HG02798 (cell line): Measurements from ENCODE around the gene AS3MT.
"Not testable (repeated sequence)": the region's sequence is repeated elsewhere in the genome, so short reads cannot be mapped to it uniquely, and the experiment has no call there.

Experiments
- ATAC-seq: cut with Tn5 transposase; IDR thresholded peaks from one replicate; pipeline ENCODE4 v1.9.1; 2021; ENCODE audit warnings: mild to moderate bottlenecking; ENCODE audit not compliant: unreplicated experiment, poor library complexity

AS3MT gene, protein sequence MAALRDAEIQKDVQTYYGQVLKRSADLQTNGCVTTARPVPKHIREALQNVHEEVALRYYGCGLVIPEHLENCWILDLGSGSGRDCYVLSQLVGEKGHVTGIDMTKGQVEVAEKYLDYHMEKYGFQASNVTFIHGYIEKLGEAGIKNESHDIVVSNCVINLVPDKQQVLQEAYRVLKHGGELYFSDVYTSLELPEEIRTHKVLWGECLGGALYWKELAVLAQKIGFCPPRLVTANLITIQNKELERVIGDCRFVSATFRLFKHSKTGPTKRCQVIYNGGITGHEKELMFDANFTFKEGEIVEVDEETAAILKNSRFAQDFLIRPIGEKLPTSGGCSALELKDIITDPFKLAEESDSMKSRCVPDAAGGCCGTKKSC

DNA sequence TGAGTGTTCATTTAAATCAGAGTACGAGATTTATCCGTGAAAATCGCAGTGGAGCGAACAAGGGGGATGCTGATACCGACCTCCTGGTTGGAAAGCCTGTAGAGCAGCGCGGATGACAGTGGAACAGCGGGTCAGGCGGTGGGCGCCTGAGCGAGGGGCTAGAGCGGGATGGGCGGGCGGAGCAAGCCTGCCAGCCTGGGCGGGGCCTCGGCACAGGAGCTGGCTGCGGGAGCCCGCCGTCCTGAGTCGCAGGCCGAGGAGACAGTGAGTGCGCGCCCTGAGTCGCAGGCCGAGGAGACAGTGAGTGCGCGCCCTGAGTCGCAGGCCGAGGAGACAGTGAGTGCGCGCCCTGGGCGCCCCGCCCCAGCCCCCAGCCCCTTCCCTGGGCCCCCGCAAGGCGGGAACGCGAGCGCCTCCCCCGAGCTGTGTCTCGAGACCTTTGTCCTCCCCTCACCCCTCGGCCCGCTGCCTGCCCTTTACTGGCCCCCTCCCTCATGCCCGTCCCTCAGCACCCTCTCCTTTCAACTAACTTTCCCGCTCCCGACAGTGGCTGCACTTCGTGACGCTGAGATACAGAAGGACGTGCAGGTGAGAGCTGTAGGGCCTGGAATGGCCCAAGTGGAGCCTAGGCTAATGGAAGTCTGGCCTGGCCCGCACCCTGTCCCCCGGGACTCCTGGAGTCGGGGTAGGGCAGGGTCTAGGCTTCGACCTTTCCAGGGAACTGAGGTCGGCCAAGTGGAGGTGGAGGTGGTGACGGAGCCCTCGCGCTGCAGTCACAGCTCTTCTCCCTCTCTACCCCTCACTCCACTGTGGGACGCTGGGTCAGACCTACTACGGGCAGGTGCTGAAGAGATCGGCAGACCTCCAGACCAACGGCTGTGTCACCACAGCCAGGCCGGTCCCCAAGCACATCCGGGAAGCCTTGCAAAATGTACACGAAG is at the start of gene AS3MT:
Gene AS3MT, plus strand, starts transcription at position 213 of the 941 bp plus-strand sequence. Its CDS starts 123 bp downstream, at position 336.
- no peak for ATAC-seq

DNA sequence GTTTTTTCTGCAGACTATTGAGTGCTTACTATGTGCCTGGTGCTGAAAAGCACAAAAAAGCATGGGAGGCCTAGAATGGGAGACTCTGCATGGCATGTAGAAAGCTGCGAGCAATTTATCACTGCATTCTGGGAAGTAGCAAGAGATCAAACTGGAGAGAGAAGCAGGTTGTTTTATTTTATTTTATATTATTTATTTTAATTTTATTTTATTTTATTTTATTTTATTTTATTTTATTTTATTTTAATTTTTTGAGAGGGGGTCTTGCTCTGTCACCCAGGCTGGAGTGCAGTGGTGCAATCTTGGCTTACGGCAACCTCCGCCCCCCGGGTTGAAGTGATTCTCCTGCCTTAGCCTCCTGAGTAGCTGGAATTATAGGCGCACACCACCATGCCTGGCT is 49.3 kb upstream of the AS3MT start:
- not testable (repeated sequence) for ATAC-seq

DNA sequence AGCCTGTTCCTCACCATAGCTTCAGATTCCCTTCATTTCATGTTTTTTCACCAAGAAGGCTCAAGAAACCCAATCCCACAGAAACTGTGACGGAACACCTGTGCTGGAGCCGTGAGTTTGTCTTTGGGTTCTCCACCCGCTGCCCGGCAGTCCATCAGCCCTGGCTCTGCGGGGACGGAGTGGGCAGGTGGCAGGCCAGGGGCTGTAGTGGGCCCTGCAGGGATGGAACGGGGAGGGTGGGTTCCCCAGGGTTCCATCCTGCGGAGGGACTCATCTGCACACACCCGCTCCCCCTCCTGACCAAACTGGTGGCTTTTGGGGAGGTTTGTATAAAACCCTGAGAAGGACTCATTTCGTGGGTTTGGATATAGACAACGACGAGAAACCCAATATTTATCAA is 47.0 kb upstream of the AS3MT start:
- no peak for ATAC-seq

- no peak for ATAC-seq
Observed at GRCh38 chr10:102824664-102825063, 44.6 kb upstream of the AS3MT start.

DNA sequence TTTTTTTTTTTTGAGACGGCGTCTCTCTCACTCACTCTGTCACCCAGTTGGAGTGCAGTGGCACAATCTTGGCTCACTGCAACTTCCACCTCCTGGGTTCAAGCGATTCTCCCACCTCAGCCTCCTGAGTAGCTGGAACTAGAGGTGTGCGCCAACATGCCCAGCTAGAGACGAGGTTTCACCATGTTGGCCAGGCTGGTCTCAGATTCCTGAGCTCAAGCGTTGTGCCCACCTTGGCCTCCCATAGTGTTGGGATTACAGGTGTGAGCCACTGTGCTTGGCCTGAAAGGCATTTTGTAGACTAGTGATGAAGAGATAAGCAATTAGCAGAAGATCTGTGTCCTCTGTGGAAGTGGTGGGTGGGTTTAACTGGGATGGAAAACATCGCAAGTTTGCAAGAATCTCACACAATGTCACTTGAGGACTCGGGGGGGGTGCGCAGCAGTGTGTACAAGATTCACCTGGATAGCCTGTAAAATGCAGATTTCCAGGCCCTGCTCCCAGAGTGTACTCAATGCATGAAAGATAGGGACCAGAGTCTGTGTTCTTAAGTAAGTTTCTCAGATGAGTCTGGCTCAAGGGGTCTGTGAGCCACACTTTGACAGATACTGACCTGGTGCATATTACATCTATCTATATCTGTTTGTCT is 43.0 kb upstream of the AS3MT start:
- no peak for ATAC-seq

DNA sequence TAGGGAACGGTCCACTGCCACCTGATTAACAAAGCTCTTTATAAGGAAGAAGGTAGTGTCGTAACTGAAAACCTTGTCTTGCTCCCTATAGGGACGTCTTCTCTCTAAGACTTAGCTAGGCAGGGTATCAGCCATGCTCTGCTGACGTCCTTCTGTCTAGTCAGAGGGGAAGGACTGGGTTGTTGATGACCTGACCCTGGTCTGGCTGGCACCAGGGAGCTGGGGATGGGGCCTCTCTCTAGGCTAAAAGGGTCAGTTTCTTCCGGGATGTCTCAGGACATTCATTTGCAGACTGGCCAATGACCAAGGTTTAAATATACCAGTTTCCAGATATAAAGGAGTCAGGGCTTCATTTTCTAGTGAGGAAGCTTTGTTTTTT is 41.7 kb upstream of the AS3MT start:
- ATAC-seq: no peak

DNA sequence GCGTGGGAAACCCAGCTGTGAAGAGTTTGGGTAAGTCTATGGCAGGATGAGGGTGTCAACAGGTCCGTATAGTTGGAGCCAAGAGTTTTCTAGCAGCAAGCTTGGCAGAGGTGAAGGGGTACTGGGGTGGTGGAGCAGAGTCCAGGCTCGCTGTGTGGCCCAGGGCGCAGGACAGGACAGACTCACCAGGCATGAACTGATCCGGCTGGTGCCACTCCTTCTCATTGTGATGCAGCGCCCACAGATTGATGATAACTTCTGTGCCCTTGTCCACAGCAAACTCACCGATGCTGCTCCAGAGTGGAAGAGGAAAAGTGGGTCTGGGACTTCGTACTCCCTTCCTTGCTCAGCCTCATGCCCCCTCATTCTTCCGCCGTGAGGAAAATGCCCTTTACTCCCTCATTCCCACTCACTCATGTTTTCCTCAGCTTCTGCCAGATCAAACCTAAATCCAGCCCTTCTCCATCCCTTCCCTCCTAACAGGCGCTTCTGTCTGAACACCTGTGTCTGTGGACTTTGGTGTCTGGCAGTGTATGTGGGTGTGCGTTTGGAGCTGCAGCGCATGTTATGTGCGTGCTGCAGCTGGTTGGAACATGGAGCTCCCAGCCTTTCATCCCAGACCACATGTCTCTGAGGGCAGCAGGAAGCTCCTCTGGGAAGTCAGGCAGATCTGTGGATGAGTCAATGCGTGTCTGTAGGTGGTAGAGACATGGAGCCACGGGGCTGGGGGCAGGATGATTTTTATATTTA is 37.8 kb upstream of the AS3MT start:
- ATAC-seq: no peak

GRCh38 chr10:102832248-102832647 is 37.0 kb upstream of the AS3MT start:
- ATAC-seq: no peak

DNA sequence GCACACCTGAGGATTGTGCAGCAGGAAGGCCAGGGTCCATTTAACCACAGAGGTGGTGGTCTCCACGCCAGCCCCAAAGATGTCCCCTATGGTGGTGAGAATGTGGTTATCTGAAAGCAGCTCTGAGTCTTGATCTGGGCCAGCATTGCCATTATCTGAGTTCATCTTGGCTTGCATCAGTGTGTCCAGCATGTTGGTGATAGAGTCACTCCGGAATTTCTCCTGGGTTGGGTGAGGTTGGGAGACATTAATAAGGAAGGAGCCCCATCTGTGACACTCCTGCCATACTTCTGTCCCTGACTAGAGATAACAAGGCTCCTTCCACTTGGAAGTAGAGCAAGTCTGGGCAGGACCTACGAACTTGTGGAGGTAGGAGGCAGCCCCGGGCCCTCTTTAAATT is 36.3 kb upstream of the AS3MT start:
- no peak for ATAC-seq

DNA sequence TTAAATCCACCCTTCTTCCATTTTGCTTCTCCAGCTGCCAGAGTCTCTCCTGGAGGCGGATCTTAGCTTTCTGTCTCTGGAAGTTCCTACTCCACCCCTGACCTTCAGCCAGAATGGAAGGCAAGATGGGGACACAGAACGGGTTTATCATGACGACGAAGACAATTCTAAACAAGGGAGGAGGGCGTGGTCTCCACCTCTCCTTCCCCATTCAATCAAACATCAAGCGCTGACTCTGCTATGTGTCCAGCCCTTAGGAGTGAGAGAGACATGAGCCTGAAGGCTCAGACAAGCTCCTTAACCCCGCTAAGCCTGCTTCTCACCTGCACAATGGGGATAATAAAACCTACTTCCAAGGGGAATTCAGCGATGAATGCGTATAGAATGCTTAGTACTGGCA is 35.1 kb upstream of the AS3MT start:
- no peak for ATAC-seq

DNA sequence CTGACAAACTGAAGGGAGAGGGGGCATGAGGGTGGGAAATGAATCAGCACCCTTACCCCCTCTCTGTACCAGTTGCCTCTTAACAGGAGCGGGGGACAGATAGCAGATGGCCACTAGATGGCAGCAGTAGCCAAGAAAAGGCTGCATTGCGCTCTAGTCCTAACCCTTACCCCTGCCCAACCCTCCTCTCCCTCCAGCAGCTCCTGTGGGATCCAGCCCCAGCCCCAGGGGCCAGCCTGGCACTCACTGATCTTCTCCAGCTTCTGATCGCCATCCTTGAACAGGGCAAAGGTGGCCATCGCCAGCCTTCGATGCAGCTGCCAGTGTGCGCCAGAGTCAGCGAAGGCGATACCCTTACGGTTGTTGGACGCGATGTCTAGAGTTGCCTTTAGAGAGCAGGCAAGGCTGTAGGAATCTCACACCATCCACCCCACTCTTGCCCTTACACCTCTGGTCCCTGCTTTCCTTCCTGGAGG is 34.2 kb upstream of the AS3MT start:
- peak; percentile 54 for ATAC-seq

GRCh38 chr10:102837230-102837721 is 32.0 kb upstream of the AS3MT start, which contains the start of gene CYP17A1:
CYP17A1 (minus strand) TSS chr10:102837413; CDS start chr10:102837361, 52 bp downstream.
- ATAC-seq: no peak

GRCh38 chr10:102838276-102838927 is 30.9 kb upstream of the AS3MT start:
- not testable (repeated sequence) for ATAC-seq

- no peak for ATAC-seq
Observed at GRCh38 chr10:102841827-102842345, 27.4 kb upstream of the AS3MT start.

DNA sequence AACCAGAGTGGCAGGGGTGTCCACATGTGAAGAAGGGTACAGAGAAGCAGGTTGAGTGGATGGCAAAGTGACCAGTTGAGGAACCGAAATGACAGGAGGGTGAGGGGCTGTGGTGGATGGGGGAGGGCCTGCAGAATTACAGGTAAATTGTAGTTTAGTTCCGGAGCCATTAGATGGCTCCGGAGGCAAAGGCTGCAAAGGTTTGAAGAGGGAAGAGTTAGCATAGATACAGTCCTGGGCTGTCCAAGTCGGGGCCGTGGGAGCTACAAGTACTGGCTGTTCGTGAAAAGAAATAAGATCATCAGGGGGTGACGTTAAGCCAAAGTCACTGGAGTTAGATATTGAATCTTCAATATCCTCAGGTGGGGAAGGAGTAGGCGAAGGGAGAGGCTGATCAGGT is 26.1 kb upstream of the AS3MT start:
- ATAC-seq: not testable (repeated sequence)

DNA sequence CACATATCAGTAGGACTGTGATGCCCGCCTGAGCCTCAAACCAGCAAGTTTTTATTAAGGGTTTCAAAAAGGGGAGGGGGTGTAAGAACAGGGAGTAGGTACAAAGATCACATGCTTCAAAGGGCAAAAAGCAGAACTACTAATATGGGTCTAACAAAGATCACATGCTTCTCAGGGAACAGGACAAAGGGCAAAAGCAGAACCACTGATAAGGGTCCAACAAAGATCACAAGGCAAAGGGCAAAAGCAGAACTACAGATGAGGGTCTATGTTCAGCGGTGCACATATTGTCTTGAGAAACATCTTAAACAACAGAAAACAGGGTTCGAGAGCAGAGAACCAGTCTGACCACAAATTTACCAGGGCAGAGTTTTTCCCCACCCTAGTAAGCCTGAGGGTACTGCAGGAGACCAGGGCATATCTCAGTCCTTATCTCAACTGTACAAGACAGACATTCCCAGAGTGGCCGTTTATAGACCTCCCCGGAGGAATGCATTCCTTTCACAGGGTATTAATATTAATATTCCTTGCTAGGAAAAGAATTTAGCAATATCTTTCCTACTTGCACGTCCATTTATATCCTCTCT is 25.0 kb upstream of the AS3MT start:
- ATAC-seq: not testable (repeated sequence)

DNA sequence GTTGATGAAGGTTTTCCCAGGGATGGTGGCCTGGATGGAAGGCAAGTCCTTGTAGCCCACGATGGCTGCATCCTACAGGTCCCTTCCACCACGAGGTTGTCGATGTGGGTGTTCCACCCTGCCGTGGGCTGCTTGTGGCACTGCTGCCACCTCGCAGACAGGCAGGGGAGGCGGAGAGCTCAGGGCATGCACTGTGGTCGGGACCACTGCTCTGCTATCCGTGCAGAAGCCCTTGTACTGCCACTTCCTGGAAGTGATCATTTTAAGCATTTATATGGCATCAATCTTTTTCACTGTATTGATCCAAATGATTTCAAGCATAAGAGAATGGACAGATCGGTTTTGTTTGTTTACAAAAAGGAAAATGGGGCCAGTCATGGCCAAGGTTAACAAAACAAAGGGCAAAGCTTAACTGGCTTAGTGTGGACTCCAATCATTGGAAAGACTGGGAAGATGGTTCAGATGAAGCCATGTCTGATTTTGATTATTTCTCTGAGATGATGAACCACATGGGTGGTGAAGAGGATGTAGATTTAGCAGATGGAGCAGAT is 23.8 kb upstream of the AS3MT start:
- no peak for ATAC-seq

- ATAC-seq: no peak
Observed at GRCh38 chr10:102850025-102850518, 19.2 kb upstream of the AS3MT start.
